NCI-H1105 (cell line): Measurements from ENCODE around the gene DNAJC18.

Source experiments
- DNase-seq: peaks from one replicate; lab custom pipeline; 2025; lab: John Stamatoyannopoulos, UW

Gene DNAJC18

GRCh38 chr5:139403418-139403786, 35.9 kb downstream of the DNAJC18 start:
- DNase-seq, result no peak

- DNase-seq, result no peak
Observed at GRCh38 chr5:139402561-139403158, 36.7 kb downstream of the DNAJC18 start.

- no peak for DNase-seq
Observed at GRCh38 chr5:139401546-139401945, 37.8 kb downstream of the DNAJC18 start.

GRCh38 chr5:139399501-139400121, 39.7 kb downstream of the DNAJC18 start:
- DNase-seq, result no peak

- DNase-seq, result no peak
Observed at GRCh38 chr5:139397921-139398320, 41.4 kb downstream of the DNAJC18 start.

GRCh38 chr5:139396691-139397090, 42.6 kb downstream of the DNAJC18 start:
- DNase-seq, result no peak

GRCh38 chr5:139395844-139396640, 43.3 kb downstream of the DNAJC18 start:
- no peak for DNase-seq

- DNase-seq, result no peak
Observed at GRCh38 chr5:139394654-139395566, 44.4 kb downstream of the DNAJC18 start, which contains the start of gene PROB1. PROB1 (minus strand) TSS chr5:139395104; CDS start chr5:139395081, 23 bp downstream.

- no peak for DNase-seq
Observed at GRCh38 chr5:139394123-139394653, 45.1 kb downstream of the DNAJC18 start.

GRCh38 chr5:139393497-139394122, 45.7 kb downstream of the DNAJC18 start:
- no peak for DNase-seq

- DNase-seq, result no peak
Observed at GRCh38 chr5:139392678-139393496, 46.4 kb downstream of the DNAJC18 start.

- DNase-seq, result no peak
Observed at GRCh38 chr5:139392324-139392677, 47.0 kb downstream of the DNAJC18 start.

- DNase-seq, result no peak
Observed at GRCh38 chr5:139391570-139392323, 47.6 kb downstream of the DNAJC18 start.

GRCh38 chr5:139390639-139391569, 48.4 kb downstream of the DNAJC18 start:
- no peak for DNase-seq

- DNase-seq, result no peak
Observed at GRCh38 chr5:139389701-139390638, 49.4 kb downstream of the DNAJC18 start, which contains the start of gene MZB1. MZB1 (minus strand) TSS chr5:139389913; CDS start chr5:139389856, 57 bp downstream.

- DNase-seq, result no peak
Observed at GRCh38 chr5:139388198-139388821, 51.0 kb downstream of the DNAJC18 start.
